ENCODE data around the gene DNAH11.

GRCh38 chr7:21617513-21617912 is 74.7 kb downstream of the DNAH11 start:
- TF ChIP-seq CTCF (IDR thresholded peaks at IDR 0.05 in 4 of 5, conservative IDR thresholded peaks at IDR 0.05 in 1 of 5) (no peak), POLR2A (IDR thresholded peaks at IDR 0.05) (no peak)
